Suppressor macrophage treated with lipopolysaccharide for 4 hours (primary cell): ENCODE data around the gene DSTYK.
A peak's percentile ranks its signal among the peaks of the same experiment; 100 is the strongest.
"Not testable (repeated sequence)": the region's sequence is repeated elsewhere in the genome, so short reads cannot be mapped to it uniquely, and the experiment has no call there.

Experiments used
- DNase-seq: peaks from one replicate; pipeline ENCODE4 v3.0.0-alpha.2; 2020

DSTYK gene

GRCh38 chr1:205240118-205240517, 28.6 kb upstream of the DSTYK start:
- no peak for DNase-seq

- DNase-seq, result no peak
Measured at GRCh38 chr1:205239078-205239477, 27.6 kb upstream of the DSTYK start.

GRCh38 chr1:205237526-205238484, 26.3 kb upstream of the DSTYK start:
- peak; percentile 83 for DNase-seq

- DNase-seq, result peak; percentile 58
Measured at GRCh38 chr1:205236951-205237475, 25.5 kb upstream of the DSTYK start.

GRCh38 chr1:205236526-205236925, 25.0 kb upstream of the DSTYK start:
- no peak for DNase-seq

GRCh38 chr1:205235951-205236350, 24.4 kb upstream of the DSTYK start:
- no peak for DNase-seq

- DNase-seq, result not testable (repeated sequence)
Measured at GRCh38 chr1:205233986-205234385, 22.5 kb upstream of the DSTYK start.

- peak; percentile 86 for DNase-seq
Measured at GRCh38 chr1:205232945-205233397, 21.5 kb upstream of the DSTYK start.

- DNase-seq, result no peak
Measured at GRCh38 chr1:205232127-205232820, 20.8 kb upstream of the DSTYK start.

GRCh38 chr1:205230982-205231381, 19.5 kb upstream of the DSTYK start:
- DNase-seq, result peak; percentile 35

- DNase-seq, result peak; percentile 49
Measured at GRCh38 chr1:205229916-205230700, 18.6 kb upstream of the DSTYK start.

GRCh38 chr1:205229399-205229871, 17.9 kb upstream of the DSTYK start:
- peak; percentile 37 for DNase-seq

- DNase-seq, result no peak
Measured at GRCh38 chr1:205228093-205228521, 16.6 kb upstream of the DSTYK start.

GRCh38 chr1:205227584-205228013, 16.1 kb upstream of the DSTYK start, which contains the start of gene TMCC2:
Gene TMCC2 (plus strand): TSS chr1:205227946. CDS start chr1:205228565, 619 bp downstream.
- peak; percentile 89 for DNase-seq

- no peak for DNase-seq
Measured at GRCh38 chr1:205226868-205227583, 15.5 kb upstream of the DSTYK start.

GRCh38 chr1:205225901-205226765, 14.6 kb upstream of the DSTYK start:
- DNase-seq, result no peak

GRCh38 chr1:205224736-205225135, 13.2 kb upstream of the DSTYK start:
- DNase-seq, result no peak

GRCh38 chr1:205220421-205220820, 8.9 kb upstream of the DSTYK start:
- no peak for DNase-seq

- no peak for DNase-seq
Measured at GRCh38 chr1:205217418-205217817, 5.9 kb upstream of the DSTYK start.

GRCh38 chr1:205216588-205216987, 5.1 kb upstream of the DSTYK start:
- DNase-seq, result no peak

GRCh38 chr1:205214756-205215155, 3.3 kb upstream of the DSTYK start:
- DNase-seq, result peak; percentile 56
